HG03060 (cell line): Measurements from ENCODE around the gene XPO6.
"Not testable (repeated sequence)": the region's sequence is repeated elsewhere in the genome, so short reads cannot be mapped to it uniquely, and the experiment has no call there.

Experiments
- ATAC-seq: cut with Tn5 transposase; IDR thresholded peaks from one replicate; pipeline ENCODE4 v1.9.1; 2021; ENCODE audit warnings: low read depth, moderate number of reproducible peaks; ENCODE audit not compliant: unreplicated experiment

The XPO6 gene

GRCh38 chr16:28211758-28212531 lies at the start of gene XPO6:
Gene XPO6 (minus strand): TSS chr16:28211965. CDS start chr16:28211368, 597 bp downstream.
- peak; percentile 63 for ATAC-seq

DNA sequence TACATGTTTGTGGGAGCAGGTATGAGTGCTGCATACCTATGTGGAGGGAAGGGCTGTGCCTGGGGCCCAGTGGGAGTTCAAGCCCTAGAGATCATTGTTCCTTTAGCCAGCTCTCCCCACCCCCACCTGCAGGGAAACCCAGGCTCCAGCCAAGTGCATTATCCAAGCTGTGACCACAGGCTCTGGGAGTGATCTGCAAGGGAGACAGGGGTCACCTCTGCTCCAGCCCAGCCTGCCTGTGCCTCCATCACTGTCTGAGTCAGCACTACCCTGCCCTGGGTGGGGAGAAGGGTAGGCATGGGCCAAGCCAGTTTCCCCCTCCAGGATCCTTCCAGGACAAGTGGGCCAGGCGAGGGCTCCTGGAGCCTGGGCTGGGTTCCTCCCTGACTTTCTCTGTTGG lies 48.4 kb upstream of the XPO6 start:
- ATAC-seq = no peak

DNA sequence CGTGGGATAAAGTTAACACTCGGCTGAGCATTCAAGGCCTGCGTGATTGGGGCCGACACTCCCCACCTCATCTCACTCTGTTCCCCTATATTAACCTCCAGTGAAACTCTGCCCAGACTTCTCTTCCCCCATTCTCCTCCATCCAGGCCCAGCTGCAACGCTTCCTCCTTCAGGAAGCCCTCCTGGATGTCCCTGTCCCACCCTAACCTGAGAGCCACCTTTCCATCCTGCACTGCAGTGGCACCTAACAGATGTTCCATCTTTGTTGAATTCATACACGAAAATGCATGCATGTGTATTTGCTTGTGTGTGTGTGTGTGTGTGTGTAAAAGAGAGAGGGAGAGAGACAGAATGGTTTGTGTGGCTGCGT lies 48.0 kb upstream of the XPO6 start:
- ATAC-seq = no peak

DNA sequence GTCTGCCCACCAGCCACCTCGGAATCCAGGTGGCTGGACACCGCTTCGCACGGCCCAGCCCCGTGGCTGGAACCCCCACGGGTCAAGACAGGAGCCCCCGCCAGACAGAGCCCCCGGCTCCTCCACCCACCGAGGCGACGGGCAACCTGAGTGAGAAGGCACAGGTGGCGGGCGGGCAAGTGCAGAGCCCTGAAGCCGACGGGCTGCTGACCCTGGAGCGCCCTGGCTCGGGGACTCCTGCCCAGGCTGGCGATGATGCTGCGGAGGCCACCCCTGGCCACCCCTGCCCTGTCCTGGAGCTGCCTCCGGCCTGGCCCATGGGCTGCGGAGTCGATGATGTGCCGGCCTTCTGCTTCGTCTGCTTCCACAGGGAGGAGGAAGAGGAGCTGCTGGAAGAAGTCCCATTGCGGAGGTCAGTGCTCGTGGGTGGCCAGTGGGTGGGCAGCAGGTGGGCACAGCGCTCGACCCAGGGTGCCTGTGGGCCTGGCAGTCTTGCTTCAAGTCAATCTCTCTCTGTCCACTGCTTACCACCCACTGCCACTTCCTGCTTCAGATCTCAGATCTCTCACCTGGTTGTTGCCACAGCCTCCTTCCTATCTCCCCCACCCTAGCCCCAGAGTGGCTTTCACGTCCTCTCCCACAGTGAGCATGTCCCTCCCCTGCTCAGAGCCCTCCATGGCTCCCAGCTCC lies 47.5 kb upstream of the XPO6 start:
- ATAC-seq = no peak

DNA sequence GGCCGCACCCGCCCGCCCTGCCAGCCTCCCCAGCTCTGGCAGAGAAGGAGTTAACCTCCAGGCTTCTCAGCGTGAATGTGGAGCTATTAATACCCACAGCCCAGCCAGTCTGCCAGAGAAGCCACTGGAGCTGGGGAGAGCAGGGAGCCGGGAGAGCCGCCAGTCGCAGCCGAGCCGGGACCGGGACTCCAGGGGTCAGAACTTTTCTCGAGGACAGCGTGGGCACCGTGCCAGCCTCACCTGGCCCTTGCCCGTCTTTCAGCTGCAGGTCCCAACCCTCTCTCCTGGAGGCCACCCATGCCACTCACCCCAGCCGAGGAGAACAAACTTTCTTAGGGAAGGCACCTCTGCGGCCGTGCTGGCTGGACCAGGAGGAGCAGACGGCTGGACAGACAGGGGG lies 46.8 kb upstream of the XPO6 start:
- no peak for ATAC-seq

- ATAC-seq = no peak
Observed at GRCh38 chr16:28257256-28257655, 45.5 kb upstream of the XPO6 start.

DNA sequence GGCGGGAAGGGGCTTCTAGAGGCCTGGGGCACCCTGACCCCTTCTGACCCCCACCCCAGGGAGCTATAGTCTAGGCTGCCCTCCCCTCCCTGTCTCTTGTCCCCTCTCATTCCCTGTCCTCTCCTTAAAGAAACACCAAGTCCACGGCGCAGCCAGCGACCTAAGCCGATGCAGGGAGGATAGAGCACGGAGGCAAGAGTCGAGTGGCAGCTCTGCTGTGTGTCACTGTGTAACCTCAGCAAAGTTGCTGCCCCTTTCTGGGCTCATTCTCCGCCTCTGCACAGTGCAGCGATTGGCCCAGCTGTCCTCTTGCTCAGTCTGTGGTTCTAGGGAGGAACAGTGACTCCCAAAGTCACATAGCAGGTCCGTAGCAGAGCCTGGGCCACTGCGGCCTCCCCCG lies 44.1 kb upstream of the XPO6 start:
- no peak for ATAC-seq

DNA sequence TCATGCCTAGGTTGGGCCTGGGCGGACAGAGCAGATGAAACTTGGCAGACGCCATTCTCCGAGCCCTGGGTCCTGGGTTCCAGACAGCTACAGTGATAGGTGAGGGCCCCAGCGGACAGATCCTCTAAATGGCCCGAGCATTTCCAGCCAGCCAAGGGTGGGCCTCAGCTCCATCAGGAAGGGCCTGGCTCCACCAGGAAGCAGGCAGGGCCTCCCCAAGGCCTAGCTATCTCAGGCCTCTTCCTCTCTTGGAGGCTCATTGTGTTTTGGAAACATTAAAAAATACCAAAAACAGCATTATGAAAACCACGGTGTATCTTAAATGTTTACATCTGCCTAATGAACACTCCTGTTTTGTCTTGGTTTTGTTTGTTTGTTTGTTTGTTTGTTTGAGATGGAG lies 42.4 kb upstream of the XPO6 start:
- ATAC-seq = no peak

DNA sequence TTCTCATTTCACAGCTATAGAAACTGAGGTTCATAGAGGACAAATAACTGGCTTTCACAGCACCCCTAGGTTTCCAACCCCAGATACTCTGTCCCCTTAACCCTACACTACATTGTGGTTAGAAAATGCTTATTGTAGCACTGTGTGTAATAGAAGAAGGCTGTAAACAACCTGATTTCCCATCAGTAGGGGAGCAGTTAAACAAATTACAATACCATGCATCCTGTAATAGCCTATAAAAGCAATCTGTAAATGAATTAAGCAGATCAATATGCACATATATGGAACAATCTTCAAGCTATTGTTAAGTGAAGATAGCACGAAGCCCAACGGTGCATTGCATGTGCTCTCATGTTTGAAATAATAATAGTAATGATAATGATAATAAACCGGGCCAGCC lies 39.2 kb upstream of the XPO6 start:
- ATAC-seq = no peak

- ATAC-seq = not testable (repeated sequence)
Observed at GRCh38 chr16:28249483-28249882, 37.7 kb upstream of the XPO6 start.

- no peak for ATAC-seq
Observed at GRCh38 chr16:28241924-28242323, 30.2 kb upstream of the XPO6 start.

GRCh38 chr16:28237754-28238357 lies 26.1 kb upstream of the XPO6 start:
- ATAC-seq = no peak

DNA sequence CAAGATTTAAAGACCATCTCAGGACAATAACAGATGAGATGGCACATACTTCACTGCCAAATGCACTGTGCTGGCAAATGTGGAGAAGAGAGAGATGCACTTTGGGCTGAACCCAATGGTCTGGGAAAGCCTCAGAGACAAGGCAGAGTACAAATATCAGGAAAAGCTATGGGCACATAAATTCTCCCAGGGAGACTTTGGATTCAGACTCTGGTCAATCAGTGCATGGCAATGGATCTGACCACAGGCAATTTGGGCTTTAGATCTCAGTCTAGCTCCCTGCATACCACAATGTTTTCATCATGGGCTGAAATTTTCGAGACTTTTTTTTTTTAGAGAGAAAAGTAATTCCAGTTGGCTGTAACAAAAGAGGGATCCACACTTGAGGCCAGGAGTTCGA lies 20.0 kb upstream of the XPO6 start:
- no peak for ATAC-seq

GRCh38 chr16:28223909-28224308 lies 12.1 kb upstream of the XPO6 start:
- ATAC-seq = not testable (repeated sequence)

GRCh38 chr16:28219777-28220176 lies 8.0 kb upstream of the XPO6 start:
- ATAC-seq = not testable (repeated sequence)

DNA sequence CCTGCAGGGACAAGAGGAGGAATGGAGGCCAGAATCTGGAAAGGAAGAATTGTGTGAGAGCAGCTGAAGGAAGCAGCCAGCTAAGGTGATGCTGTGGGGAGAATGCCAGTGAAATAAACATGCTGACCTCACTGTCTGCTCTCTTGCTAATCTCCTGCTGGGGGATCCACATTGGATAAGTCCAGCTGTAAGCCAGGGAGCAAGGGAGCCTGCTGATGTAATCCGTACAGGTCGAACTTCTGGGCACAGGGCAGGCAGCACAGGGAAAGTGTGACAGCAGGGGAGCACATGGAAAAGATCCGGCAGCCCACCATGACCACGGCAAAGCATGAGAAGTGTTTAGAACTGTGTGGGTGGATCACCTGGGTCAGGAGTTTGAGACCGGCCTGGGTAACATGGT lies 7.5 kb upstream of the XPO6 start:
- no peak for ATAC-seq

- no peak for ATAC-seq
Observed at GRCh38 chr16:28218109-28218508, 6.3 kb upstream of the XPO6 start.

DNA sequence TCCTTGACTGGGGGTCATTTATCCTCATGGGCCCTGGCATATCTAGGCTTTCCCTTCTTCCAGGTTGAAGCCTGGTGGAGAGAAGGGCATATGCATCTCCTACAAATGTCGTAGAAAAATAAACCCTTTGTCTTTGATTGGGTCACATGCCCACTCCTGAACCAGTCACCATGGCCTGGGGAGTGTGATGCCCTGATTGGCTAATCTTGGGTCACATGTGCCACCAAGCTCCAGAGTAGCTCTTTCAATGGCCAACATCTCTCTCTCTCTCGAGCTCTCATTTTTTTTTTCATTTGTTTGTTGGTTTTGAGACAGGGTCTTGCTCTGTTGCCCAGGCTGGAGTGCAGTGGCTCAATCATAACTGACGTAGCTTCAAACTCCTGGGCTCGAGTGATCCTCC lies 5.6 kb upstream of the XPO6 start:
- no peak for ATAC-seq

DNA sequence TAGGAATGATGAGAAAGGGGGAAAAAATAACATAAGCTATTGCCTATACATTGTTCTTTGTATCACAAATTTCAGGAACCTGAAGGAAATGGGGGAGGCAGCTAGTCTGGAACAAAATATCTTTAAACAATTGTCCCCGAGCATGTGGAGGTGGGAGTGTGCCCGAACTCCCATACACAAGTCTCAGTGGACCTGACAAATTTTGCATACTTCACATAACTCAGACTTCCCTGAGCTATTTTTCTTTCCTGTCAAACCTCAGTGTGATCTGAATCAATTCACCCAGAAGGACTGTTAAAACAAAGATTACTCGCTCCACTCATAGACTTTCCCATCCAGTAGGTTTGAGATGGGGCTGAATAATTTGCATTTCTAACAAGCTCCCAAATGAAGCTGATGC lies 1.6 kb upstream of the XPO6 start:
- ATAC-seq = no peak

DNA sequence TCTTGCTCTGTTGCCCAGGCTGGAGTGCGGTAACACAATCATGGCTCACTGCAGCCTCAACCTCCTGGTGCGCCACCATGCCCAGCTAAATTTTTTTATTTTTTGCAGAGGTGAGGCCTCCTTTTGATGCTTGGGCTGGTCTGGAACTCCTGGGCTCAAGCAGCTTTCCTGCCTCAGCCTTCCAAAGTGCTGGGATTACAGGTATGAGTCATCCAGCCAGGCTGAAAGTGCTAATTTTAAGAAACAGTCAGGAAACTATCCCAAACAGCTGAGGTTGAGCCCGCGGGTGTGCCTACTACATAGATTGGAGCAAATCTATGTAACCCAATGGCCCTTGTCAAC lies 738 bp upstream of the XPO6 start:
- ATAC-seq = no peak

DNA sequence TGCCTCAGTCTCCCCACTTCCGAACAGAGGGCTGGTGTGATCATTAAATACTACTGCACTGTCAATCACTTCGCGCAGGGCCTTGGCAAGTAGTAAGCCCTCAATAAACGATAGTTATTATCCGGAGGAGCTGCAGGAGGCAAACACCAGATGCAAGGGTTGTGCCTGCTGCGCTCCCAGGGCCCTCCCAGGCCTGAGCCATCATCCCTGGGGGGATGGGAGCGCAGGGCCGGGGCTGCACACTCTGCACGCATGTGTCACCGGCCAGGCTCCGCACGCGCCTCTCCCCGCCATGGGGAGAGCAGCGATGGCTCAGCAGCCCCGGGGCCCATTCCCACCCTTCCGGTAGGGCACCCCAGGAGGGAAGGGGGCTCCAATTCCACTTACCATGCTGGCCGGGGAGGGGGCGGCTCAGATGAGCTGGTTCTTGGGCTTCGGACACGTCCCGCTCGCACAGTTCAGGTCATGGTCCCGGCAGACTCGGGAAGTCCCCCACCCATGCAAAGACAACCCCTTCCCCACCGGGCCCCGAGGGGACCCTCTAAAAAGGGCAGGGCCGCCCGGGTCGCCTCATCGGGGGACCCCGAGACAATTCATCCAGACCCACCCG lies 681 bp downstream of the XPO6 start:
- no peak for ATAC-seq

- ATAC-seq = no peak
Observed at GRCh38 chr16:28210264-28210663, 1.5 kb downstream of the XPO6 start.
